K562 (cell line): ENCODE results near the gene LCE1B.

Experiments used
- ESRRA ChIP-seq: fragments of 450-650 bp; IDR thresholded peaks from 2 replicates; pipeline ENCODE4 v1.6.1; 2014; ENCODE audit warnings: low read depth, mild to moderate bottlenecking, moderate library complexity, borderline replicate concordance
- KAT7 ChIP-seq: sonication (generic); formaldehyde crosslinking; IDR thresholded peaks from 2 replicates; pipeline ENCODE4 v1.8.0; 2022; ENCODE audit warnings: missing genetic modification reagents, mild to moderate bottlenecking, borderline replicate concordance
- MAFF ChIP-seq: IDR thresholded peaks from 2 replicates; pipeline ENCODE4 v1.6.1; 2012; ENCODE audit warnings: low read length, improper control_type of control experiment
- RAD21 ChIP-seq, 2 experiments: fragments of 250-450 bp in 1 of 2; fragments of 450-650 bp in 1 of 2; sonication (Bioruptor Pico) in 1 of 2; formaldehyde crosslinking in 1 of 2; IDR thresholded peaks in 1 of 2; conservative IDR thresholded peaks in 1 of 2; 2 replicates each; pipeline versions ENCODE4 v1.4.0 to v1.8.0; 2020 to 2022; ENCODE audit warnings: mild to moderate bottlenecking in 2 of 2, moderate library complexity in 1 of 2
- TRIM24 ChIP-seq, 2 experiments: fragments of 450-650 bp; IDR thresholded peaks; 2 replicates each; pipeline ENCODE4 v1.6.1; 2016
- YY1 ChIP-seq, 3 experiments: IDR thresholded peaks; 2 replicates each; pipeline ENCODE4 v1.6.1; 2011; ENCODE audit warnings: low read length in 2 of 3, mild to moderate bottlenecking in 2 of 3, moderate library complexity in 2 of 3, borderline replicate concordance in 1 of 3, control low read depth in 1 of 3, low read depth in 1 of 3; ENCODE audit not compliant: insufficient read depth in 3 of 3, insufficient replicate concordance in 2 of 3, control insufficient read depth in 1 of 3, insufficient read length in 1 of 3; ENCODE audit errors: extremely low read depth in 1 of 3
- TF ChIP-seq, protein P1 (sequence below): sonication (generic); formaldehyde crosslinking; IDR thresholded peaks from 2 replicates; pipeline ENCODE4 v1.9.0; 2022; ENCODE audit warnings: mild to moderate bottlenecking, missing genetic modification reagents

DNA sequence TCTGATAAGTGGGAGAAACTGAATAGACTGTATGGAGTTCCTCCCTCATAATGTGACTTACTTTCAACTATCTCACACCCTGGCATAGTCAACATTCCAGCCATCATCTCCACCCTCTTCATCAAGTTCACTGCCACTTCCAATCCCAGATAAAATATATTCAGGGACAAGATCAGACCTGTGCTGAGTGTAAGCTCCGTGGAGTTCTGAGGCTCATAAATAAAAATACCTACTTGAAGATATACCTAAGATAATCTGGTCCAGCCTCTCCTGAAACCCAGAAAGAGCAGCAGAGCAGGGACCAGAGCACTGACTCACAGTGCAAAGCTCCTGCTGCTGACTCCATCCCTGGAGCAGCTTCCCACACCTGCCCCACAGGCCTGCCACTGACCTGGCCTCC is 46.3 kb downstream of the LCE1B start:
- TF ChIP-seq TRIM24 (IDR thresholded peaks at IDR 0.05) (no peak), MAFF (no peak), KAT7 (CRISPR knock-in tag) (no peak), ESRRA (no peak), YY1 (IDR thresholded peaks at IDR 0.05; ENCODE audit: borderline replicate concordance in 1 of 3, control insufficient read depth in 1 of 3, extremely low read depth in 1 of 3, insufficient read depth in 3 of 3, insufficient read length in 1 of 3, insufficient replicate concordance in 2 of 3, low read depth in 1 of 3, low read length in 2 of 3) (no peak), RAD21 (CRISPR knock-in tag; conservative IDR thresholded peaks at IDR 0.05 in 1 of 2, IDR thresholded peaks at IDR 0.05 in 1 of 2) (no peak)
- TF ChIP-seq, protein P1, sequence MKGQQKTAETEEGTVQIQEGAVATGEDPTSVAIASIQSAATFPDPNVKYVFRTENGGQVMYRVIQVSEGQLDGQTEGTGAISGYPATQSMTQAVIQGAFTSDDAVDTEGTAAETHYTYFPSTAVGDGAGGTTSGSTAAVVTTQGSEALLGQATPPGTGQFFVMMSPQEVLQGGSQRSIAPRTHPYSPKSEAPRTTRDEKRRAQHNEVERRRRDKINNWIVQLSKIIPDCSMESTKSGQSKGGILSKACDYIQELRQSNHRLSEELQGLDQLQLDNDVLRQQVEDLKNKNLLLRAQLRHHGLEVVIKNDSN: no peak
